Spinal cord (tissue), 10 donors: Measurements from ENCODE around the gene PGAM2. TPM values are rescaled to one million over a fixed set of nuclear protein-coding genes. Genes with fewer than 3 reads are reported as not detected.

Source experiments
- DNase-seq, 6 donors: peaks; one replicate each; pipeline versions ENCODE4 v3.0.0 to v3.0.0-alpha.2; 2013 to 2015; ENCODE audit warnings: low spot score in 6 of 6, low read depth in 4 of 6
- H3K27ac ChIP-seq: one replicate; pipeline ENCODE4 v1.5.1; 2013; ENCODE audit warnings: low read depth, low read length, control low read depth
- H3K27me3 ChIP-seq: one replicate; pipeline ENCODE4 v1.6.1; 2013; ENCODE audit warnings: low read length; ENCODE audit not compliant: control insufficient read depth, insufficient read depth
- H3K36me3 ChIP-seq: one replicate; pipeline ENCODE4 v1.6.1; 2013; ENCODE audit warnings: low read length; ENCODE audit not compliant: control insufficient read depth, insufficient read depth
- H3K4me1 ChIP-seq: one replicate; pipeline ENCODE4 v1.6.1; 2013; ENCODE audit warnings: low read length; ENCODE audit not compliant: control insufficient read depth, insufficient read depth
- H3K4me3 ChIP-seq: one replicate; pipeline ENCODE4 v1.5.1; 2013; ENCODE audit warnings: low read depth, low read length, control low read depth
- H3K9me3 ChIP-seq: one replicate; pipeline ENCODE4 v1.6.1; 2013; ENCODE audit warnings: low read length; ENCODE audit not compliant: control insufficient read depth, insufficient read depth
- WGBS: methylation state at CpG from one replicate; pipeline ENCODE4 v1.1.5; 2013; ENCODE audit warnings: missing lambda C conversion rate; ENCODE audit not compliant: insufficient coverage; 5-methylcytosine and 5-hydroxymethylcytosine counted together
- polyA plus RNA-seq, 2 donors: library from polyadenylated mRNA; unstranded; fragments of 120-200 nt; gene quantifications; one replicate each; pipeline ENCODE4 v1.2.1, GENCODE V29; 2013; ENCODE audit not compliant: insufficient read length in 2 of 2
- total RNA-seq, 2 donors: library from RNA; depleted of rRNA in 1 of 2; stranded (reverse); fragments of 120-200 nt in 1 of 2; fragments of >200 nt in 1 of 2; gene quantifications; one replicate each; pipeline versions ENCODE4 v1.2.3 to v1.2.4, GENCODE V29; 2013 to 2014
- donor health status: healthy.

The PGAM2 gene
- total and polyA plus RNA-seq, 4 donors = 3.5 to 13.6 (median 12.0) TPM

DNA sequence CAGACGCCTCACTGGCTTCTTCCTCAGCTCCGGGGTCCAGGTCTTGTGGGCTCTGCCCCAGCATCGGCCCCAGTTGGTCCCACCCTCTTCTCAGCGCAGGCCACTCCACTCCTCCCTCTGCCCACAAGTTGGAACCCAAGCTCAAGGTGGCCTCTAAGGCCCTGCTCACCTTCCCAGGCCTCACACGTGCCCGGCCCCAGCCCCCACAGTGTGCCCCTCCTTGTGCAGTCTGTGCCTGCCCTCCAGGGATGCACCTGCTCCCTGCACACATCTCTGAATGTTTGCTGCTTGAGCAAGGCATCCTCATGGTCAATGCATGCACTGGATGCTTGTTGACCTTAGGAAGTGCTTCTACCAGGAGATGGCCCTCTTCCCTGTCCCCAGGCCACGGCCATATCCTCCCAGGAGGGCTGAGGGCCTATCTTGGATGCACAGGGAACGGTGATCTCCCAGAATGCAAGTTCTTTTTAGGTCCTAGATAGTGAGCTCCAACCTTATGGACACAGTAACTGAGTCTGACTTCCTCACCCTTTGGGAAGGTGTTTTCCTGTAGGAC, 31.0 kb upstream of the PGAM2 start:
- H3K4me1 ChIP-seq = peaks cover 11% of the 10 kb centered on the region
- H3K4me3 ChIP-seq = no peak overlapping the region
- WGBS = 83% methylated on average over 7 of the region's 8 CpGs
- no peak for DNase-seq
- no peaks in the 10 kb centered on the region for H3K27me3 ChIP-seq
- no peaks in the 10 kb centered on the region for H3K36me3 ChIP-seq
- no peaks in the 10 kb centered on the region for H3K9me3 ChIP-seq
- H3K27ac ChIP-seq = no peak overlapping the region

DNA sequence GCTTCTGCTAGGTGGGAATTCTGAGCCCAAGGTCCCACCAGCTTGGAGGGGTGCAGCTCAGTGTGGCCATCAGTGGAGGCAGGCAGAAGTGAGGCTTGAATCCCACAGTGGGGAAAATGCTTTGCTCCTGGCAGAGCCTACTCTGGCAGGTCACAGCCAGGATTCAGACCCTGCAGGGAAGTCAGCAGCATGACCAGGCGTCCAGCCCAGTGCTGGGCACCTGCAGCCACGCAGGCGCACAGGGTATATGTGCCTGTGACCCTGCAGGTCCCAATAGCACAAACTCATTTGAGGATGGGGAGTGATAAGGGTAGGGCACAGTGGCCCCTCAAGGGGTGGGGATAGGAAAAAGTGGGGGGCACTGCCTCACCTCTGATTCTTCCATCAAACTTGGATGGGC, 30.4 kb upstream of the PGAM2 start:
- 72% methylated on average over 3 of the region's 3 CpGs for WGBS
- H3K36me3 ChIP-seq = no peaks in the 10 kb centered on the region
- peaks cover 4% of the 10 kb centered on the region for H3K4me1 ChIP-seq
- H3K27ac ChIP-seq = no peak overlapping the region
- no peak for DNase-seq
- H3K4me3 ChIP-seq = no peak overlapping the region
- H3K27me3 ChIP-seq = no peaks in the 10 kb centered on the region
- no peaks in the 10 kb centered on the region for H3K9me3 ChIP-seq

DNA sequence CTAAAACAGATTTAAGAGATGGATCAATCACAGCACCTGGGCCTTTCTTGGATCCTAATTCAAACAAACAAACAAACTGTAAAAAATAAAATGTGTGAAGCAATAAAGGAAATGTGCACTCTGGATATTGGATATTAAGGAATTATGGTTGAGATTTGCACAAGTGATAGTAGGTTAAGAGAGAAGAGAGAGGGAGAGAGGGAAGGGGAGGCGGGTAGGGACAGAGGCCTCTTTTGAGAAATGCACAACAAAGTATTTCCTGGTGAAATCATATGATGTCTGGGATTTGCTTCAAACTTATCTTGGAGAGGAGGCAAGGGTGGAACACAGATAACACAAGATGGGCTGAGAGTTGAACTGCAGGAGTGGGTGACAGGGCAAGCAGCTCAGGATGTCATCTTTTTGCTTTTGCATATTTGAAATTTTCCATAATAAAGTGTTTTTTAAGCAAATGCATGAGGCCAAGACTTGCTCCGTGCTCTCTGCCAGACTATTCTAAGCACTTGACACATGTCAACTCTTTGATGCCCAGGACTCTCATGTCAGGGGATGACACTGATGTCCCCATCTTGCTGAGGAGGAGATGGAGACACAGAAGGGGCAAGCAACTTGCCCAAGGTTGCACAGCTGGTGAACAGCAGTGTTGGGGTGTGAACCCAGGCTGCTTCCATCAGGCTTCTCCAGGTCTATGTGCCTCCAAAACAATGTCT, 29.7 kb upstream of the PGAM2 start:
- Histone ChIP-seq H3K9me3 (no peaks in the 10 kb centered on the region), H3K27me3 (no peaks in the 10 kb centered on the region), H3K36me3 (no peaks in the 10 kb centered on the region), H3K4me3 (no peak overlapping the region), H3K27ac (peak overlapping the region; percentile 25), H3K4me1 (no peaks in the 10 kb centered on the region)
- DNase-seq = no peak
- WGBS = 83% methylated on average over 2 of the region's 2 CpGs

DNA sequence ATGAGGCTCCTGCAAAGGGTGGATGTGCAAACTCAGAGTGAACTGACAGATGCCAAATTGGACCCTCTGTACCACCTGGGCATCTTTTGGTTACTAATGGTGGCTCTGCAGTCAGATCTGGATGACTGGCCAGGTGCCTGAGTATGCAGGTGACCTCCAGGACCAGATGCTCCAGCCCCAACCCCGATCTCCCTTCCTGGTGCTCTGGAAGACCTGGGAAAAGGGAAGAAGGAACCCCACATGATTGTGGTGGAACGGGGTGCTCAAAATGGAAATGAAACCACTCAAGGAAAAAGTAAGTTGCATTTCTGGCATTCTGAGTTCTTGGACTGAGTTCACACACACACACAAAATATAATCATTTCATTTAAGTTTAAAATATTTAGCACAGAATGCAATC, 29.0 kb upstream of the PGAM2 start:
- no peak overlapping the region for H3K27ac ChIP-seq
- WGBS = 100% methylated on average over 1 of the region's 2 CpGs
- no peak overlapping the region for H3K4me3 ChIP-seq
- H3K36me3 ChIP-seq = no peaks in the 10 kb centered on the region
- H3K4me1 ChIP-seq = no peaks in the 10 kb centered on the region
- no peak for DNase-seq
- H3K27me3 ChIP-seq = no peaks in the 10 kb centered on the region
- no peaks in the 10 kb centered on the region for H3K9me3 ChIP-seq

DNA sequence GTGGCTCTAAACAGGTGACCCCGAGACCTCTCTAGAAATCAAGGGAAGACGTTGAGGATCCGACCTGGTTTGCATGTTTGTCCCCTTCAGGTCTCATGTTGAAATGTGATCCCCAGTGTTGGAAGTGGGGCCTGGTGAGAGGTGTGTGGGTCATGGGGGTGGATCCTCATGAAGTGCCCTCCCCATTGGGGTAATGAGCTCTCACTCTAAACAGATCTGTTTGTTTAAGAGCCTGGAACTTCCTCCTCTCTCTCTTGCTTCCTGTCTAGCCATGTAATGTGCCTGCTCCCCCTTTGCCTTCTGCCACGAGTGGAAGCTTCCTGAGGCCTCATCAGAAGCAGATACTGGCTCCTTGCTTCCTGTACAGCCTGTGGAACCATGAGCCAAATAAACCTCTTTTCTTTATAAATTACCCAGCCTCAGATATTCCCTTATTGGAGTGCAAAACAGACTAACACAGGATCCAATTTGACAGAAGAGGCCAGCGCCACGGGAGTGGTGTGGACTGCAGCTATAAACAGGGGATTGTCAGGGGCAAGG, 27.8 kb upstream of the PGAM2 start:
- H3K27me3 ChIP-seq = no peaks in the 10 kb centered on the region
- no peak overlapping the region for H3K4me3 ChIP-seq
- no peak overlapping the region for H3K27ac ChIP-seq
- H3K36me3 ChIP-seq = no peaks in the 10 kb centered on the region
- peaks cover 7% of the 10 kb centered on the region for H3K4me1 ChIP-seq
- no peak for DNase-seq
- no peaks in the 10 kb centered on the region for H3K9me3 ChIP-seq
- 59% methylated on average over 6 of the region's 6 CpGs for WGBS

DNA sequence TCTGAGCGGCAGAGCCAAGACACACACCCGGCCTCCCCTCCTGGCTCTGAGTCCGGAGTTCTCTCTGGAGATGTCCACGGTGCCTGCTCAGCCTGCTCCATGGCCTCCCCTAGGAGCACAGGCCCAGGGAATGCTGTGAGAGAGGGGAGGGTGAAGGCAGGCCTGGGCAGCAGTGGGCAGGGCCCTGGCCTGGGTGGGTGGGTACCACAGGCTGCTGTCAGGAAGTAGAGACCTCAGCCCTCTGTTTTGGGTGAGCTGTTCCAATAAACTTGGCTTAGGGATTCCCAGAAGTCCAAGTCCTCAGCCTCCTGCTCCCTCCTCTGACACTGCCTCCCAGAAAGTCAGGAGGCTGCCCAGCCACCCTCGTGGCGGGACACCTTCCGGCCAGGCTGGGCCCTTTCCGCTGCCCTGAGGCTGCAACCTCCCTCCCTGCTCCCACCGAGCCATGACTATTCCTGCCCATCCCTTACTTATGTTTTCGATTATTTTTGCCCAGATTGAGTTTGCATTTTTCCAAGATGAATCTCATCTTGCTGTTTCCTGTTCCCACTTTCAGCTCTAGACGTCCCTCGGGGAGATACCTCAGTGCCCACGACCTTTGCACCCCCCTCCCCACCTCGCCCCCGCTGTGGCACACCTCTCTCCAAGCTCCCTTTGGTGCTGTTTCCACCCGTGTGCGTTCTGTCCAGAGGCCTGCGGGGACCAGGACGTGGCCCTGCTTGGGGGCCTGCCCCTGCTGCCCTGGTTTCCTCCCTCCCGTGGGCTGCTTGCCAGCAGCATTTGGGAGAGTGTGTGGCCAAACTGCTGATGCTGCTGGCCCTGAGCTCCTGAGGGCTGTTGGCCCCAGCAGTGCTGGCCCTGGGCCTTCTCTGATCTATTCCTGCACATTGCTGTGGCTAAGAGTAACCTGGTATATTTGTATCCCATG, 22.8 kb upstream of the PGAM2 start:
- WGBS = 74% methylated on average over 16 of the region's 20 CpGs
- no peaks in the 10 kb centered on the region for H3K9me3 ChIP-seq
- H3K36me3 ChIP-seq = no peaks in the 10 kb centered on the region
- DNase-seq = peak in 1 of 6 donors; percentile 56
- no peak overlapping the region for H3K4me3 ChIP-seq
- H3K27me3 ChIP-seq = no peaks in the 10 kb centered on the region
- H3K4me1 ChIP-seq = peaks cover 22% of the 10 kb centered on the region
- peak overlapping the region; percentile 84 for H3K27ac ChIP-seq

DNA sequence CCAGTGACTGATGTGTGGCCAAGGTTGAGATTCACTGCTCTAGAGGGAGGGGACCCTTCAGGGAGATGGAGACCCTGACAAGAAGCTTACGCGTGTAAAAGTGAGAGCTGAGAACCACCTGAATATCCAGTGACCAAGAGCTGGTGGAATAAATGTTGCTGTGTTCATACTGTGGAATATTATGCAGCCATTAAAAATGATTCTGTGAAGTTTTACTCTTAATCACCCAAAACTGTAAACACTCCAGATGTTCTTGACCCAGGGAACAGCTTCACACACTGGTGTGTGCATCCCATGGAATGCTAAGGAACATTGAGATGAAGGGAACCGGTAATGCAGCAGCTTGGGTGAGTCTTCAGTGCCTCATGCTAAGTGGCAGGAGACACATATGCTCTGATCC, 21.3 kb upstream of the PGAM2 start:
- no peaks in the 10 kb centered on the region for H3K27me3 ChIP-seq
- DNase-seq = no peak
- H3K4me1 ChIP-seq = peaks cover 26% of the 10 kb centered on the region
- no peaks in the 10 kb centered on the region for H3K36me3 ChIP-seq
- no peaks in the 10 kb centered on the region for H3K9me3 ChIP-seq
- H3K27ac ChIP-seq = no peak overlapping the region
- no peak overlapping the region for H3K4me3 ChIP-seq
- WGBS = 100% methylated on average over 1 of the region's 3 CpGs

DNA sequence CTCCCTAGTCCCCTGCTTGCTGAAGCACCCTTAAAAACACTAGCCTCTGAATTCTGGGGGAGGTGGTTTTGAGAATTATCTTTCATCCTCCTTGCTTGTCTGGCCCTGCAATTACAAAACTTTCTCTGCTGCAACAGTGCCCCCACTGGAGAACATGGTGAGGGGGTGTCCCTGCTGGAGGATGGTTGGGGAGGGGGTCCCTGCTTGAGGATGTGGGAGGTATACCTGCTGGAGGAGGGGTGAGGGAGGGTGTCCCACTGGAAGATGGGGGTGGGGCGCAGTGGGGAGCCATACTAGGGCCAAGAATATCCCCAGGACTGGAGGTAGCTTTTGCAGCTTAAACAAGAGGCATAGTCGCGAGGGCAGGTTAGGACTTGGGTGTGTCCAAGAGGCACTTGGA, 20.2 kb upstream of the PGAM2 start:
- H3K4me1 ChIP-seq = peaks cover 34% of the 10 kb centered on the region
- WGBS = 61% methylated on average over 3 of the region's 3 CpGs
- no peak overlapping the region for H3K4me3 ChIP-seq
- DNase-seq = no peak
- no peaks in the 10 kb centered on the region for H3K9me3 ChIP-seq
- peaks cover 4% of the 10 kb centered on the region for H3K36me3 ChIP-seq
- H3K27me3 ChIP-seq = no peaks in the 10 kb centered on the region
- no peak overlapping the region for H3K27ac ChIP-seq

DNA sequence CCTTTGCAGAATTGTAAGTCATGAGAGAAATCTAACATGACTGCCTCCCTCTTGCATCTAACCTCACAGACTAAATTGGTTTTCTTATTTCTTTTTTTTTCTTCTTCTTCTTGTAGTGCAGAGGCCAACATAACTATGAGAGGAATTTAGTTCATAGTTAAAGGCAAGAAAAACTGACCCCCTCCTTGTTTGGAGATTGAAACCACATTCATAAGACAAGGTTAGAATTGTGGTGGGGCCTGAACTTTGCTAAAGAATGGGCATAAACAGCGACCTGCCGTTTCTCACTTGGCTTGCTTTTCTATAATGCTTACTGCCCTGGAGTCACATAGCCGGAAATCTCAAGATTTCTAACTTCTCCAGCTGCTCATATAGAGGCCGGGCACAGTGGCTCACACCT, 19.3 kb upstream of the PGAM2 start:
- Histone ChIP-seq H3K27ac (peak overlapping the region; percentile 57), H3K36me3 (peaks cover 13% of the 10 kb centered on the region), H3K4me1 (peaks cover 35% of the 10 kb centered on the region), H3K9me3 (no peaks in the 10 kb centered on the region), H3K4me3 (no peak overlapping the region), H3K27me3 (no peaks in the 10 kb centered on the region)
- no peak for DNase-seq
- WGBS = 80% methylated on average over 4 of the region's 4 CpGs
